ENCODE data around the gene IL1RN.

DNA sequence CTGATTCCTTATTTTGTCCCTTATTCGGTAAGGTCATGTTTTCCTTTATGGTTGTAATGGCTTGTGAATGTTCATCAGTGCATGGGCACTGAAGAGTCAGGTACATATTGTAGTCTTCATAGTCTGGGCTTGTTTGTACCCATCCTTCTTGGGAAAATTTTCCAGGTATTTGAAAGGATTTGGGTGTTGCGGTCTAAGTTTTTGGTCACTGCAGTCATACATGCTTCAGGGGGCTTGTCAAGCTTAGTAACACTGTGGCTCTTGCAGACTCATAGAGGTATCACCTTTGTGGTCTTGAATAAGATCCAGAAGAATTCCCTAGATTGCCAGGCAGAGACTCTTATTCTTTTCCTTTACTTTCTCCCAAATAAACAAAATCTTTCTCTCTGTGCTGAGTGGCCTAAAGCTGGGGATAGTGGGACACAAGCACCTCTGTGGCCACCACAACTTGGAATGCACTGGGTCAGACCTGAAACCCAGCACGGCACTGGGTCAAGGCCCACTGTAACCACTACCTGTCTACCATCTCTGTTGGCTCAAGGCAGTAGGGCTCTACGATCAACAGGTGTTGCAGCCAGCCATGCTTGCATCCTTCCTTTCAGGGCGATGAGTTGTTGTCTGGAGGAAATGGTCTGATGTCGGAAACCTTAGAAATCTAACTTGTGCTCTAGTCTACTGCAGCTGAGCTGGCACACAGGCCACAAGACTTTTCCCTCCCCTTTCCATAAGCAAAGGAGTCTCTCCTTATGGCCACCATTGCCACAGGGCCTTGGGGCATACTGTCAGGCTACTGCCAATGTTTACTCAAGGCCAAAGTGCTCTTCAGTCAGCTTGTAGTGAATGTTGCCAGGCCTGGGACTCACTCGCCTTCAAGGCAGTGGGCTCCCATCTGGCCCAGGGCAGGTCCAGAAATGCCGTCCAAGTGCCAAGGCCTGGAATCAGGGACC is 21.5 kb downstream of the IL1RN start:
- TF ChIP-seq EZH2 (IDR thresholded peaks at IDR 0.05; ENCODE audit: insufficient read depth, poor library complexity, severe bottlenecking) (no peak), EZH2phosphoT487 (IDR thresholded peaks at IDR 0.05; ENCODE audit: insufficient read depth, low read depth) (no peak)
